ENCODE results near the gene CYB5R2.
A peak's percentile ranks its signal among the peaks of the same experiment; 100 is the strongest.

Gene CYB5R2

DNA sequence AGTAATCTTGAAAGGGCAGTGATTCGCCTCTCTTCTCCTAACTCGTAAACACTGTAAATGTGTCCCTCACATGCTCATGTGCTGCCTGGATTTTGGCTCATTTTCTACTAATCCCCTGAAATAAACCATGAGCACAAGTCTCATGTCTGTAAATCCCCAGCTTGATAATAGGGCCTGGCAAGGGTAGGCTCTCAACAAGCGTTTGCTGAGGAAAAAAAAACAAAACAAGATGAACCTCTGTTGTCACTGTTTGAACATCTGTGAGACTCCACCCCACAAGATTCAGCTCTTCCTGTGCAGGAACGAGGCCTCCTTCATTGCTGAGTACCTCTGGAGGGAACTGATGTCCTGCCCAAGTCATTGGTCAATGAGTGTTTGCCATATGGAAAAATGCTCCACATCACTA, 4.5 kb upstream of the CYB5R2 start:
- TF ChIP-seq, protein P1, sequence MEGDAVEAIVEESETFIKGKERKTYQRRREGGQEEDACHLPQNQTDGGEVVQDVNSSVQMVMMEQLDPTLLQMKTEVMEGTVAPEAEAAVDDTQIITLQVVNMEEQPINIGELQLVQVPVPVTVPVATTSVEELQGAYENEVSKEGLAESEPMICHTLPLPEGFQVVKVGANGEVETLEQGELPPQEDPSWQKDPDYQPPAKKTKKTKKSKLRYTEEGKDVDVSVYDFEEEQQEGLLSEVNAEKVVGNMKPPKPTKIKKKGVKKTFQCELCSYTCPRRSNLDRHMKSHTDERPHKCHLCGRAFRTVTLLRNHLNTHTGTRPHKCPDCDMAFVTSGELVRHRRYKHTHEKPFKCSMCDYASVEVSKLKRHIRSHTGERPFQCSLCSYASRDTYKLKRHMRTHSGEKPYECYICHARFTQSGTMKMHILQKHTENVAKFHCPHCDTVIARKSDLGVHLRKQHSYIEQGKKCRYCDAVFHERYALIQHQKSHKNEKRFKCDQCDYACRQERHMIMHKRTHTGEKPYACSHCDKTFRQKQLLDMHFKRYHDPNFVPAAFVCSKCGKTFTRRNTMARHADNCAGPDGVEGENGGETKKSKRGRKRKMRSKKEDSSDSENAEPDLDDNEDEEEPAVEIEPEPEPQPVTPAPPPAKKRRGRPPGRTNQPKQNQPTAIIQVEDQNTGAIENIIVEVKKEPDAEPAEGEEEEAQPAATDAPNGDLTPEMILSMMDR (IDR thresholded peaks at IDR 0.05; ENCODE audit: low read depth, low read length): no peak
- H3K4me3 ChIP-seq (ENCODE audit: low read depth, low read length): no peak overlapping the region

DNA sequence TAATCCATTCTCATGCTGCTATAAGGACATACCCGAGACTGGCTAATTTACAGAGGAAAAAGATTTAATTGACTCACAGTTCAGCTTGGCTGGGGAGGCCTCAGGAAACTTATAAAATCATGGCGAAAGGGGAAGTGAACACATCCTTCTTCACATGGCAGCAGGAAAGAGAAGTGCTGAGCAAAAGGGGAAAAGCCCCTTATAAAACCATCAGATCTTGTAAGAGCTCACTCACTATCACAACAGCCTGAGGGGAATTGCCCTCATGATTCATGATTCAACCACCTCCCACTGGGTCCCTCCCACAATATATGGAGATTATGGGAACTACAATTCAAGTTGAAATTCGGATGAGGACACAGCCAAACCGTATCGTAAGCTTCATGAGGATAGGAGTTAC, 3.8 kb upstream of the CYB5R2 start:
- H3K4me3 ChIP-seq (ENCODE audit: low read depth, low read length): no peak overlapping the region
- TF ChIP-seq, protein P1 (IDR thresholded peaks at IDR 0.05; ENCODE audit: low read depth, low read length): no peak

DNA sequence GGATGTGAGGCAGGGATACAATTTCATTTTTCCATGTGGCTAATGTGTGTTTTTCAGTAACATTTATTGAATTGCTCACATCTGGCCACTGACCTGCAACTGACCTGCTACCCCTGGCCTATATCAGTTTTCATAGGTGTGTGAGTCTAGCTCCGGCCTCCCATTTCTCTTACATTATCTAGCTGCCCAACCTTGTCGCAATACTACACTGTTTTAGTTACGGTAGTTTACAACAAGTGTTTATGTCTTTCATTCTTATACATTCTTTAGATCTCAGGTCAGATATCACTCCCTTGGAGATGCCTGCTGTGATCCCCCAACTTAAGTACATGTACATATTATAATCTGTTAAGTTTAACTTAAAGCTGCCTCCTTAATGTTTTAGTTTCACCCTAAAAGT, 2.3 kb upstream of the CYB5R2 start:
- TF ChIP-seq, protein P1 (IDR thresholded peaks at IDR 0.05; ENCODE audit: low read depth, low read length): no peak
- H3K4me3 ChIP-seq (ENCODE audit: low read depth, low read length): no peak overlapping the region

DNA sequence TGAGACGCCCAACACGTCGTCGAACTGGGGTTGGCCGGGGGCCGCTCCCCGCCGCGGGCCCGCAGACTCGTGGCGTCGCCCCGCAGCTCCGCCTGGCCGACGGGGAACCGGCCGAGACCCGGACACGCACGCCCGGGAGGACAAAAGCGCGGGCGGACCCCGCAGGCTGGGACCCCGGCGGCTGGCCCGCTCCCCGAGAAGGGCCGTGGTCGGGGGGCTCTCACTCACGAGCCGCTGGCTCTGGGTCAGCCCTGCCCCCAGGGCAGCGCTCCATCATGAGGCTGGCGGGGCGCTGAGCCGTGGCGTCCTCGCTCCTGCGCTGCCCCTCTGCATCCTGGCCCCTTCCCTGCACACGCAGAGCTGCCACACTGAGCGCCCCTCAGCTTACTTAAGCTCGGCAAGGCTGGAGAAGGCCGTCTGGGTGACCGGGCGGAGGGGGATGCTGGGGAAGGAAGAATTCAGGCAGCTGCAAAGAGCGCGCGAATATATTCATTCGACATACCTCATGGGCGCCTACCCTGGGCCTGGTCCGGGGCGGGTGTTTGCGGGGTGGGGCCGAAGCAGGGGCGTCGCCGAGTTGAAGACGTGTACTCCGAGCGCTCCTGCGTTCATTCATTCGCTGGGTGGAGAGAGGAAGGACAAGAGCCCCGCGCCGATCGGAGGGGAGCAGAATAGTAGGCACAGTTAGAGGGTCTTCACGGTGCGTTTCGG, 579 bp upstream of the CYB5R2 start:
- peak overlapping the region; percentile 44 for H3K4me3 ChIP-seq (ENCODE audit: low read depth, low read length)
- TF ChIP-seq, protein P1 (IDR thresholded peaks at IDR 0.05; ENCODE audit: low read depth, low read length): no peak

DNA sequence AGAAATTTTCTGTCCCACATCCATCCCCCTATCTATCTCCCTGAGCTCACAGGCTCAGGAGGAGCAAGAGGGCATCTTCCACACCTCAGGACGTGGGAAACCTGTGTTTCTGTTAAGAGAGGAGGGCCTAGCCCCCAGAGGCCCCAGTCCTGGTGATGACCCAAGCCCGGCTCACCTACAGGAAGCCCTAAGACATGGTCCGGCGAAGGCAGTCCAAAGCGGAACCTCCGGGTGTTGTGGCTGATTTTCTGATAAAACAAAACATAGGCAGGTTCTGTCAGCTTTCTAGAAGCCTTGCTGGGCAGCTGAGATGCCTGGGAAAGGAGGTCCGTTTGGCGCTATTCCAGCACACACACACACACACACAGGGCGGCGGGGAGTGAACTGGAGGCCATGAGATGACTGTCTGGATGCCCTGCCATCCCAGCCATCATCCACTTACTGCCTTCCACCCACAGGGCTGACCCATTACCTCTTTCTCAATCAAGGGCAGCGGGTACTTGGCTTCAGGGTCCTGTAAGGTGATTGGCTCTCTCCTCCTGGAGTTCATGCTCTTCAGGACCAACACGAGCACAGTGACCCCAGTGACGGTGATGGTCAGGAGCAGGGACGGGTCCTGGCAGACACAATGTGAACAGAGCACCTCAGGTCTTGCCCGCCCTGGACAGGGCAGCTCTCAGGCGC, 882 bp downstream of the CYB5R2 start:
- TF ChIP-seq, protein P1 (IDR thresholded peaks at IDR 0.05; ENCODE audit: low read depth, low read length): no peak
- H3K4me3 ChIP-seq (ENCODE audit: low read depth, low read length): no peak overlapping the region

DNA sequence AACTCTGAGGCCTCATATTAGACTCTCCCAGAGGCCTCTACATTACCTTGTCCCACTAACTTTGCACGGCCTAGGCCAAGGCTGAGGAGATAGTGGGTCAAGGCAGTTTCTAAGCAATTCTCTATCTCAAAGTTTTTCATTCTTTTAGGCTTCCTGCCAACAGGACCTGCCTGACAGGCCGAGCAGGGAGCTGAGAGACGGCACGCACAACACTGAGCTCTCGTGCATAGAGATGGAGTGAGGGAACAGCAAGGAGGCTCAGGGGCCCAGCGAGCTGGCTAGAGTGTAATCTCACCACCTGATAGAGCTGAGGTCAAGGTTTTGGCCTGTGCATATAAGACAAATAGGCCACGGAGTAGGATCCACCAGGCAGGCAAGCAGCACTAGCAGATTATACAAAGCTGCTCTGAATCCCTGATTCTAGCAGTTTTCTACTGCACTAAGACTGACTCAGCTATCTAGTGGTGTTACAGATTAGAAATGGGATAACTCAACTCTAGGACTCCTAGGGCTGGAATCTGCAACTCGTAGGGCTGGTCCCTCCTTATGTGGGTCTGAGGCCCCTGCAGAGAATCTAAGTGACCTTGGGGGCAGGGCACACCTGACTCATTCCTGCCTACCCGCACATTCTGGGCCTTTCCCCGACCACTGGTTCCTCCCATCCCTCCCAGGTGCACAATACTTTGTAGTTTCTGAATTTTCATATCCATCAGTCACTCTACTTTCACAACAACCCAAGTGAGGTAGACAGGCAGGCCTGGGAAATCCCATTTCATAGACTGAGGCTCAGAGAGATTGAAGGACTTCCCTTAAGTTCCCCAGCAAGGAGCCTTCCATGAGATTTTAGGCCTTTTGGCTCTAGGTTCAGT, 1.7 kb downstream of the CYB5R2 start:
- no peak overlapping the region for H3K4me3 ChIP-seq (ENCODE audit: low read depth, low read length)
- TF ChIP-seq, protein P1 (IDR thresholded peaks at IDR 0.05; ENCODE audit: low read depth, low read length): no peak

Measured in WI38 (cell line).